ENCODE measurements around the gene LAMC3. TPM values are rescaled to one million over a fixed set of nuclear protein-coding genes. Genes with fewer than 3 reads are reported as not detected.

Gene LAMC3
- total and polyA plus RNA-seq, 2 experiments from 2014 or later = not detected

DNA sequence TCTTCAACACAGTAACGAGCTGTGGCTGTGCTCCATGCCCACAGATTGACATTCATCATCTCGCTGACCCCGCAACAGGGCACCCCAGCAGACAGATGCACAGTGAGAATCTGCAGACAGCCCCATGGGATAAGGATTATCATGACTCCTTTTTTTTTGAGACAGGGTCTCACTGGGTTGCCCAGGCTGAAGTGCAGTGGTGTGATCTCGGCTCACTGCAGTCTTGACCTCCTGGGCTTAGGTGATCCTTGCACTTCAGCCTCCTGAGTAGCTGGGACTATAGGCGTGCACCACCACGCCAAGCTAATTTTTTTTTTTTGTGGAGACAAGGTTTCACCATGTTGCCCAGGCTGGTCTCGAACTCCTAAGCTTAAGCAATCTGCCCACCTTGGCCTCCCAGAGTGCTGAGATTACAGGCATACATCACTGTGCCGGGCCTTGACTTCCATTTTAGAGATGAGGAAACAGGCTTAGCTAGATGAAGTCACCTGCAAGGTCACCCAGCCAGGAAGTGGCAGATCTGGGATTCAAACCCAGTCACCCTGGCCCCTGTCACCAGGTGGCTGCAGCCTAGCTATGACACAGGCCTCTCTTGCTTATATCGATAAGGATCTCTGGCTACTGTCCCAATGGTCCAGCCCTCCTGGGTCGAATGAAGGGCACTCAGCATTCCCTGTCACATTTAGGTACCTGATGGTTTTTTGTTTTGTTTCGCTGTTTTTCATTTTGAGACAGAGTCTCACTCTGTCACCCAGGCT is 92.4 kb downstream of the LAMC3 start:
- Histone ChIP-seq H3K9me3 (ENCODE audit: low read depth) (no peaks in the 10 kb centered on the region), H3F3A (ENCODE audit: insufficient read depth) (no peaks in the 10 kb centered on the region), H4K20me1 (ENCODE audit: insufficient read depth) (no peaks in the 10 kb centered on the region), H3K27ac (no peak overlapping the region), H3K36me3 (ENCODE audit: low read depth) (no peaks in the 10 kb centered on the region), H3K27me3 (replicated peaks; ENCODE audit: insufficient read depth) (peaks cover 16% of the 10 kb centered on the region), H3K4me1 (ENCODE audit: insufficient read depth) (no peaks in the 10 kb centered on the region), H2AFZ (no peak overlapping the region), H3K9ac (no peak overlapping the region), H3K4me2 (ENCODE audit: unreplicated experiment) (no peak overlapping the region), H3K79me2 (ENCODE audit: insufficient read depth) (no peaks in the 10 kb centered on the region), H3K4me3 (no peak overlapping the region), H3K9me2 (ENCODE audit: insufficient read depth) (no peaks in the 10 kb centered on the region)
- TF ChIP-seq EZH2phosphoT487 (IDR thresholded peaks at IDR 0.05; ENCODE audit: insufficient read depth, low read depth) (no peak), EZH2 (IDR thresholded peaks at IDR 0.05; ENCODE audit: insufficient read depth, poor library complexity, severe bottlenecking) (no peak)
- no peak for DNase-seq
- 68 to 70% methylated on average over 11 of the region's 11 CpGs for WGBS, 2 experiments (ENCODE audit: low coverage in 1 of 2, low lambda C conversion rate in 2 of 2, missing lambda C conversion rate in 2 of 2)
- in situ Hi-C loops (cut with MboI) = no loop called here

DNA sequence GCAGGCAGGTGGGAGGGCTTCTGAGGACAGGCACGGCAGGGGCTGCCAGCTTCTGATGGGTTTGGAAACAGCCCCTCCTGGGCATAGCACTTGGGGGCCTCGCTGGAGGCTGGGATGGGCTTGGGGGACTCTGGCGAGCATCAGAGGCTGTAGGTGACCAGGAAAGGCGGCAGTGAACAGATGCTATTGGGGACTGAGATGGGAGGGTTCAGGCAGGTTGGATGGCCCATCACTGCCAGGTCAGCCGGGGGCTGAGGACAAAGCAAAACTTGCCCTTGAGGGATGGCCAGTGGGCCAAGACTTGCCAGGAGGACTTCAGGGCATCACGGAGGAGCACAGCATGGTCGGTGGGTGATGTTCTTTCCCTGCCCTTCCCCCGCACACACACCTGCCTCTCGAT is 94.0 kb downstream of the LAMC3 start:
- Histone ChIP-seq H3K9ac (no peak overlapping the region), H3K9me3 (ENCODE audit: low read depth) (no peaks in the 10 kb centered on the region), H3K4me2 (ENCODE audit: unreplicated experiment) (no peak overlapping the region), H3K9me2 (ENCODE audit: insufficient read depth) (no peaks in the 10 kb centered on the region), H4K20me1 (ENCODE audit: insufficient read depth) (no peaks in the 10 kb centered on the region), H3K27ac (no peak overlapping the region), H3K36me3 (ENCODE audit: low read depth) (no peaks in the 10 kb centered on the region), H3K4me1 (ENCODE audit: insufficient read depth) (no peaks in the 10 kb centered on the region), H3K79me2 (ENCODE audit: insufficient read depth) (no peaks in the 10 kb centered on the region), H3F3A (ENCODE audit: insufficient read depth) (no peaks in the 10 kb centered on the region), H3K4me3 (no peak overlapping the region), H3K27me3 (replicated peaks; ENCODE audit: insufficient read depth) (peaks cover 3% of the 10 kb centered on the region; the same call in 1 of the 2 replicates), H2AFZ (no peak overlapping the region)
- 69 to 70% methylated on average over 9 of the region's 9 CpGs for WGBS, 2 experiments (ENCODE audit: low coverage in 1 of 2, low lambda C conversion rate in 2 of 2, missing lambda C conversion rate in 2 of 2)
- in situ Hi-C loops (cut with MboI) = no loop called here
- TF ChIP-seq EZH2 (IDR thresholded peaks at IDR 0.05; ENCODE audit: insufficient read depth, poor library complexity, severe bottlenecking) (no peak), EZH2phosphoT487 (IDR thresholded peaks at IDR 0.05; ENCODE audit: insufficient read depth, low read depth) (no peak)
- DNase-seq = no peak

DNA sequence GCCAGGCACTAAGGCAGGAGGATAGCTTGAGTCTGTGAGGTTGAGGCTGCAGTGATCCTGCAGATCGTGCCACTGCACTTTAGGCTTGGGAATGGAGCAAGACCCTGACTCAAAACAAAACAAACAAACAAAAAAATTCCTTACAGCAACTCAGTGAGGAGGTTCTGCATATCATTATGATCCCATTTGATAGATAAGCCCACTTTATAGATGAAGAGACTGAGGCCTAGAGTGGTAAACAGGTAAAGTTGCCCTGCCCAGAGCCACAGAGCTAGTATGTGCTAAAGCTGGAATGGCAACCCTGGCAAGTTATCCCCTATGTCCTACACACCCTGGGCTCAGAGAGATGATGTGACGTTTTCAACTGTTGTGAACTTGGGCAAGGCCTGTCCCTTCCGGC is 94.6 kb downstream of the LAMC3 start:
- no peak overlapping the region for H3K27ac ChIP-seq
- no peak overlapping the region for H3K9ac ChIP-seq
- DNase-seq = no peak
- no peaks in the 10 kb centered on the region for H3K9me2 ChIP-seq (ENCODE audit: insufficient read depth)
- no peak overlapping the region for H3K4me2 ChIP-seq (ENCODE audit: unreplicated experiment)
- WGBS, 2 experiments (ENCODE audit: low coverage in 1 of 2, low lambda C conversion rate in 2 of 2, missing lambda C conversion rate in 2 of 2) = 76 to 81% methylated on average over 3 of the region's 3 CpGs
- no peaks in the 10 kb centered on the region for H4K20me1 ChIP-seq (ENCODE audit: insufficient read depth)
- no peaks in the 10 kb centered on the region for H3K36me3 ChIP-seq (ENCODE audit: low read depth)
- peaks cover 3% of the 10 kb centered on the region; the same call in 1 of the 2 replicates for H3K27me3 ChIP-seq (replicated peaks; ENCODE audit: insufficient read depth)
- TF ChIP-seq EZH2phosphoT487 (IDR thresholded peaks at IDR 0.05; ENCODE audit: insufficient read depth, low read depth) = no peak
- TF ChIP-seq EZH2 (IDR thresholded peaks at IDR 0.05; ENCODE audit: insufficient read depth, poor library complexity, severe bottlenecking) = no peak
- no peak overlapping the region for H3K4me3 ChIP-seq
- in situ Hi-C loops (cut with MboI) = no loop called here
- H3K9me3 ChIP-seq (ENCODE audit: low read depth) = no peaks in the 10 kb centered on the region
- H3K4me1 ChIP-seq (ENCODE audit: insufficient read depth) = no peaks in the 10 kb centered on the region
- H3F3A ChIP-seq (ENCODE audit: insufficient read depth) = no peaks in the 10 kb centered on the region
- no peak overlapping the region for H2AFZ ChIP-seq
- no peaks in the 10 kb centered on the region for H3K79me2 ChIP-seq (ENCODE audit: insufficient read depth)

DNA sequence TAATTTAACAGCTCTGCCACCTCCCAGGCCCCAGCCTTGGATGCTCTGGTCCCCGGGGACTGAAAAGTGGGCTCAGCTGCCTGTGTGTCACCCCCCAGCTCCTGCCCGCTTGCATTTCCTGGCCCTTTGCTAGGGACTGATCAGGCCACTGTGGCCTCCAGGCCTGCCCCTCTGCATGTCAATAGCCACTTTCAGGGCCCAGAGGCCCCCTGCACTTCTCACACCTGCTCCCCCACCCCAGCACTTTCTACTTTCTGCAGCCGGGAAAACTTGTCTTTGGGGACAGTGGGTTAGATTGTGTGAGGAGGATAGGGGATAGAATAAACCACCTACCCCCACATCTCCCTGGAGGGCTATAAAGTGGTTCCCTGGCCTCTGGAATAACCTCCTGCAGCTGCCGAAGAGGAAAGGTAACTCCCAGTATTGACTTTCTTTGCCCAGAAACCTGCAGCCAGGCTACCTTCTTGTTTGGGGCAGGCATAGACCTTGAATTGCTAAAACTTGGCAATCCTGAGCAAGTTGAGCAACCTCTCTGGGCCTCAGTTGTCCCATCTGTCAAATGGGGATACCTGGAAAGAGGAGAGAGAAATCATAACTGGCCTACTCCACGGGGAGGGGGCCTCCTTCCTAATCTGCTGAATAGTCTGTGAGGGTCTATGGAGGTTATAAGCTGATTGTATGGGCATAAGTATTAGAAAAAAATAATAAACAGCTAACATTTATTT is 95.2 kb downstream of the LAMC3 start:
- DNase-seq = no peak
- Histone ChIP-seq H3K27ac (no peak overlapping the region), H3K27me3 (replicated peaks; ENCODE audit: insufficient read depth) (peaks cover 3% of the 10 kb centered on the region; the same call in 1 of the 2 replicates), H3K79me2 (ENCODE audit: insufficient read depth) (no peaks in the 10 kb centered on the region), H2AFZ (no peak overlapping the region), H3K4me2 (ENCODE audit: unreplicated experiment) (no peak overlapping the region), H3K4me1 (ENCODE audit: insufficient read depth) (no peaks in the 10 kb centered on the region), H4K20me1 (ENCODE audit: insufficient read depth) (no peaks in the 10 kb centered on the region), H3K36me3 (ENCODE audit: low read depth) (no peaks in the 10 kb centered on the region), H3K9me2 (ENCODE audit: insufficient read depth) (no peaks in the 10 kb centered on the region), H3F3A (ENCODE audit: insufficient read depth) (no peaks in the 10 kb centered on the region), H3K9me3 (ENCODE audit: low read depth) (no peaks in the 10 kb centered on the region), H3K4me3 (no peak overlapping the region), H3K9ac (no peak overlapping the region)
- 65 to 69% methylated on average over 5 of the region's 5 CpGs for WGBS, 2 experiments (ENCODE audit: low coverage in 1 of 2, low lambda C conversion rate in 2 of 2, missing lambda C conversion rate in 2 of 2)
- in situ Hi-C loops (cut with MboI) = no loop called here
- no peak for TF ChIP-seq EZH2 (IDR thresholded peaks at IDR 0.05; ENCODE audit: insufficient read depth, poor library complexity, severe bottlenecking)
- TF ChIP-seq EZH2phosphoT487 (IDR thresholded peaks at IDR 0.05; ENCODE audit: insufficient read depth, low read depth) = no peak
